H9 (cell line): ENCODE measurements around the gene NTRK3. TPM values are rescaled to one million over a fixed set of nuclear protein-coding genes. Genes with fewer than 3 reads are reported as not detected.

Experiments
- DNase-seq: peaks from one replicate; pipeline ENCODE4 v3.0.0-alpha.2; 2017
- H2AFZ ChIP-seq: one replicate; pipeline ENCODE4 v1.6.1; 2013; ENCODE audit warnings: mild to moderate bottlenecking, low read length, control low read depth, moderate library complexity
- H2AK5ac ChIP-seq: 2 replicates; pipeline ENCODE4 v1.6.1; 2013; ENCODE audit warnings: low read length, control low read depth, mixed read lengths; ENCODE audit not compliant: insufficient read length
- H2BK120ac ChIP-seq: one replicate; pipeline ENCODE4 v1.6.1; 2013; ENCODE audit warnings: low read depth, mild to moderate bottlenecking, low read length, control low read depth, inconsistent platforms; ENCODE audit not compliant: poor library complexity, severe bottlenecking
- H2BK12ac ChIP-seq: 2 replicates; pipeline ENCODE4 v1.6.1; 2013; ENCODE audit warnings: low read length, control low read depth, mixed read lengths, low read depth; ENCODE audit not compliant: insufficient read length
- H2BK15ac ChIP-seq: 2 replicates; pipeline ENCODE4 v1.6.1; 2013; ENCODE audit warnings: low read depth, low read length, control low read depth
- H2BK20ac ChIP-seq: one replicate; pipeline ENCODE4 v1.6.1; 2013; ENCODE audit warnings: low read depth, mild to moderate bottlenecking, low read length, control low read depth, inconsistent platforms; ENCODE audit not compliant: poor library complexity, severe bottlenecking
- H2BK5ac ChIP-seq: 2 replicates; pipeline ENCODE4 v1.6.1; 2013; ENCODE audit warnings: low read length, control low read depth, mixed read lengths; ENCODE audit not compliant: insufficient read length
- H3K14ac ChIP-seq: 2 replicates; pipeline ENCODE4 v1.6.1; 2013; ENCODE audit warnings: low read length, control low read depth; ENCODE audit not compliant: insufficient read depth
- H3K18ac ChIP-seq: 2 replicates; pipeline ENCODE4 v1.6.1; 2013; ENCODE audit warnings: low read depth, mild to moderate bottlenecking, mixed read lengths, low read length, control low read depth; ENCODE audit not compliant: insufficient read length
- H3K23ac ChIP-seq: 2 replicates; pipeline ENCODE4 v1.6.1; 2013; ENCODE audit warnings: low read length, control low read depth, mixed read lengths, low read depth; ENCODE audit not compliant: insufficient read length
- H3K23me2 ChIP-seq: 2 replicates; pipeline ENCODE4 v1.6.1; 2013; ENCODE audit warnings: low read depth, mild to moderate bottlenecking, mixed read lengths, low read length, control low read depth; ENCODE audit not compliant: insufficient read length, poor library complexity, severe bottlenecking
- H3K27ac ChIP-seq: 2 replicates; pipeline ENCODE4 v1.5.1; 2013; ENCODE audit warnings: low read length, control low read depth, mixed read lengths, low read depth; ENCODE audit not compliant: insufficient read length
- H3K27me3 ChIP-seq: 2 replicates; pipeline ENCODE4 v1.6.1; 2013; ENCODE audit warnings: low read length, control low read depth, inconsistent platforms; ENCODE audit not compliant: insufficient read depth
- H3K4ac ChIP-seq: 2 replicates; pipeline ENCODE4 v1.6.1; 2013; ENCODE audit warnings: low read depth, mild to moderate bottlenecking, control low read depth, inconsistent platforms, low read length, moderate library complexity
- H3K4me1 ChIP-seq: 2 replicates; pipeline ENCODE4 v1.6.1; 2013; ENCODE audit warnings: low read length, control low read depth, inconsistent platforms; ENCODE audit not compliant: insufficient read depth
- H3K4me2 ChIP-seq: 2 replicates; pipeline ENCODE4 v1.6.1; 2013; ENCODE audit warnings: low read length, control low read depth, mixed read lengths; ENCODE audit not compliant: insufficient read length, insufficient read depth
- H3K56ac ChIP-seq: 2 replicates; pipeline ENCODE4 v1.6.1; 2013; ENCODE audit warnings: low read depth, mild to moderate bottlenecking, mixed read lengths, low read length, control low read depth; ENCODE audit not compliant: insufficient read length
- H3K79me1 ChIP-seq: 2 replicates; pipeline ENCODE4 v1.6.1; 2013; ENCODE audit warnings: low read depth, mild to moderate bottlenecking, moderate library complexity, low read length, control low read depth, inconsistent platforms; ENCODE audit not compliant: insufficient read depth, poor library complexity, severe bottlenecking
- H3K79me2 ChIP-seq: 2 replicates; pipeline ENCODE4 v1.6.1; 2013; ENCODE audit warnings: low read length, control low read depth, inconsistent platforms; ENCODE audit not compliant: insufficient read depth
- H3K9ac ChIP-seq: 2 replicates; pipeline ENCODE4 v1.6.1; 2013; ENCODE audit warnings: low read length, control low read depth, mixed read lengths; ENCODE audit not compliant: insufficient read length; ENCODE audit errors: extremely low read depth
- H3K9me3 ChIP-seq: one replicate; pipeline ENCODE4 v1.6.1; 2013; ENCODE audit warnings: low read depth, low read length, inconsistent platforms; ENCODE audit not compliant: control insufficient read depth
- H3T11ph ChIP-seq: one replicate; pipeline ENCODE4 v1.6.1; 2013; ENCODE audit warnings: mild to moderate bottlenecking, low read length, control low read depth, inconsistent platforms
- H4K20me1 ChIP-seq: one replicate; pipeline ENCODE4 v1.6.1; 2013; ENCODE audit not compliant: control insufficient read depth, insufficient read length, insufficient read depth
- H4K5ac ChIP-seq: 2 replicates; pipeline ENCODE4 v1.6.1; 2013; ENCODE audit warnings: low read depth, mild to moderate bottlenecking, mixed read lengths, low read length, control low read depth; ENCODE audit not compliant: insufficient read length
- H4K8ac ChIP-seq: replicated peaks from 2 replicates; pipeline ENCODE4 v1.6.1; 2013; ENCODE audit warnings: low read length, control low read depth, mixed read lengths, low read depth; ENCODE audit not compliant: insufficient read length
- H4K91ac ChIP-seq: 2 replicates; pipeline ENCODE4 v1.6.1; 2013; ENCODE audit warnings: low read depth, mild to moderate bottlenecking, moderate library complexity, mixed read lengths, low read length, control low read depth; ENCODE audit not compliant: insufficient read length
- H3K27ac Mint-ChIP-seq, 3 experiments: 2 replicates in 2 of 3; 3 replicates in 1 of 3; pipeline ENCODE4 v1.8.0; 2020 to 2021; ENCODE audit warnings: mixed read lengths in 3 of 3, mild to moderate bottlenecking in 1 of 3, moderate library complexity in 1 of 3
- H3K27me3 Mint-ChIP-seq: 2 replicates; pipeline ENCODE4 v1.8.0; 2021; ENCODE audit warnings: low read depth, mild to moderate bottlenecking, moderate library complexity, mixed read lengths
- H3K36me3 Mint-ChIP-seq, 3 experiments: 2 replicates in 2 of 3; 3 replicates in 1 of 3; pipeline ENCODE4 v1.8.0; 2020 to 2021; ENCODE audit warnings: low read depth in 3 of 3, mixed read lengths in 3 of 3; ENCODE audit not compliant: insufficient read depth in 1 of 3
- H3K4me1 Mint-ChIP-seq, 2 experiments: 2 replicates each; pipeline ENCODE4 v1.8.0; 2020; ENCODE audit warnings: mixed read lengths in 2 of 2
- H3K4me3 Mint-ChIP-seq, 2 experiments: 2 replicates in 1 of 2; 3 replicates in 1 of 2; pipeline ENCODE4 v1.8.0; 2020 to 2021; ENCODE audit warnings: mild to moderate bottlenecking in 2 of 2, mixed read lengths in 2 of 2, moderate library complexity in 1 of 2
- H3K9me3 Mint-ChIP-seq, 2 experiments: 2 replicates in 1 of 2; 3 replicates in 1 of 2; pipeline ENCODE4 v1.8.0; 2020; ENCODE audit warnings: mild to moderate bottlenecking in 2 of 2, mixed read lengths in 2 of 2, moderate library complexity in 1 of 2
- CTCF ChIP-seq: fragments of 200-600 bp; sonication (generic); conservative IDR thresholded peaks from 3 replicates; pipeline ENCODE4 v1.8.0; 2021; ENCODE audit warnings: antibody characterized with exemption, mild to moderate bottlenecking
- WGBS: extraction: QIAGEN DNeasy Blood & Tissue Kit; methylation state at CpG from one replicate; pipeline ENCODE4 v1.1.7; 2013; ENCODE audit warnings: missing lambda C conversion rate, low lambda C conversion rate, mixed read lengths; ENCODE audit not compliant: insufficient read length; ENCODE audit errors: extremely low coverage; 5-methylcytosine and 5-hydroxymethylcytosine counted together
- total RNA-seq: library from RNA; stranded (reverse); gene quantifications from 2 replicates; pipeline ENCODE4 v1.2.1, GENCODE V29; 2021

Gene NTRK3
- total RNA-seq, 1 experiment from 2014 or later, result 2.5 TPM

DNA sequence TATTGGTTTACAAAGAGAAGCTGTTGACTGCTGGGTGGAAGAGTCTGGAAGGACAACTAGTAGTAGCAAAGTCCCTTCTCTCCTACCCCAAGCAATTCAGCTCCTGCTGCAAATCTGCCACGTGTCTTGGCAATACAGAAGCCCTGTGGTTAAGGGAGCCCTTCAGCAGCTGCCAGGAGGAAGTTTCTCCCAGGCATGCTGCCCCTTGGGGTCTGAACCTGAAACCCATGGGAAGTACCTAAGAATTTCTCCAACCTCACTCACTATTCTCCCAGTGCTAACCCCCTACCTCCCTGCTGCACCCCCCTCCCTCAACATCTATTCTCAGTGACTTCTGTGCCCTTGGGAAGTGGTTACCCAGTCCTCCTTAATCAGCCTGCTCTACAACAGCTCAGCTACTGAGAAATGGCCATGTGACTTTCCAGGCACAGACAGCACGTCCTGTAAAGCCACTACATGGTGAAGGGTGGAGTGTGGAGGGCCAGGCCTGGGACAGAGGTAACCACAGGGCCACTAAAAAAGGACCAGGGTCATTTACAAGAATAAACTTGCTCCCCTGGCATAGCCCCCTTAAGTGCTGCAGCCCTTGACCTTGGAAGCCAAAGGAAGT, 316.6 kb downstream of the NTRK3 start:
- Mint-ChIP-seq H3K9me3 (no peaks in the 10 kb centered on the region), H3K4me3 (no peak overlapping the region), H3K36me3 (no peaks in the 10 kb centered on the region), H3K4me1 (peaks cover 0 to 3% of the 10 kb centered on the region in 2 experiments; a peak in 3 of 4 replicates), H3K27me3 (peaks cover 7% of the 10 kb centered on the region), H3K27ac (no peak overlapping the region)
- no peak overlapping the region for H3K9ac ChIP-seq
- no peak overlapping the region for H4K5ac ChIP-seq
- no peak overlapping the region for H3K14ac ChIP-seq
- no peaks in the 10 kb centered on the region for H4K20me1 ChIP-seq
- no peak for TF ChIP-seq CTCF
- no peak overlapping the region for H4K8ac ChIP-seq
- H3K9me3 ChIP-seq, result no peaks in the 10 kb centered on the region
- no peak overlapping the region for H3K23ac ChIP-seq
- no peak overlapping the region for H2AFZ ChIP-seq
- H2BK120ac ChIP-seq, result no peak overlapping the region
- WGBS, result no CpG with 5 or more reads among the region's 2 CpGs
- H3K4me2 ChIP-seq, result no peak overlapping the region
- no peak overlapping the region for H4K91ac ChIP-seq
- H2BK5ac ChIP-seq, result no peak overlapping the region
- no peak overlapping the region for H3K18ac ChIP-seq
- no peak overlapping the region for H2BK15ac ChIP-seq
- H3K27ac ChIP-seq, result no peak overlapping the region
- no peak overlapping the region for H2AK5ac ChIP-seq
- H3K27me3 ChIP-seq, result no peaks in the 10 kb centered on the region
- H2BK20ac ChIP-seq, result no peak overlapping the region
- no peaks in the 10 kb centered on the region for H3K23me2 ChIP-seq
- H2BK12ac ChIP-seq, result no peak overlapping the region
- no peak overlapping the region for H3K56ac ChIP-seq
- no peaks in the 10 kb centered on the region for H3K4me1 ChIP-seq
- no peak for DNase-seq
- H3K4ac ChIP-seq, result no peak overlapping the region
- no peaks in the 10 kb centered on the region for H3K79me2 ChIP-seq
- H3K79me1 ChIP-seq, result no peaks in the 10 kb centered on the region
- no peak overlapping the region for H3T11ph ChIP-seq
